Endothelial cell of umbilical vein (primary cell): ENCODE data around the gene ALDH5A1. TPM values are rescaled to one million over a fixed set of nuclear protein-coding genes. Genes with fewer than 3 reads are reported as not detected.

Experiments
- BruUV-seq: library from RNA; stranded (reverse); fragments of 400-500 nt; replicated peaks from 2 replicates; lab custom pipeline; 2021; lab: Mats Ljungman, UMichigan
- CTCF ChIA-PET: fragments of 300-600, 350-600 bp; sonication (Branson Sonifier 250); formaldehyde crosslinking; loops from one replicate; lab custom pipeline; 2021; ENCODE audit warnings: antibody characterized with exemption, inconsistent platforms; lab: Charles Lee
- POLR2A ChIA-PET: fragments of 300-600, 350-600 bp; sonication (Branson Sonifier 250); formaldehyde crosslinking; loops from one replicate; lab custom pipeline; 2021; ENCODE audit warnings: antibody characterized with exemption, inconsistent platforms; lab: Charles Lee
- DNase-seq: peaks from one replicate; pipeline ENCODE4 v3.0.0-alpha.2; 2011; ENCODE audit warnings: low read depth, low spot score
- FAIRE-seq: peaks from 2 replicates; lab custom pipeline; 2011; peaks lifted over from hg19 to GRCh38; lab: Jason Lieb, UNC
- H2AFZ ChIP-seq: 2 replicates; pipeline ENCODE4 v1.6.0; 2012; ENCODE audit warnings: low read depth, low read length, control low read depth, inconsistent platforms
- H3K27ac ChIP-seq: 2 replicates; pipeline ENCODE4 v1.5.1; 2011; ENCODE audit warnings: low read depth, mild to moderate bottlenecking, control low read depth, low read length, moderate library complexity; ENCODE audit not compliant: insufficient read depth
- H3K27me3 ChIP-seq, 2 experiments: 2 replicates each; pipeline versions ENCODE4 v1.6.0 to v1.6.1; 2011; ENCODE audit warnings: low read length in 2 of 2, mixed read lengths in 1 of 2; ENCODE audit not compliant: control insufficient read depth in 2 of 2, insufficient read depth in 2 of 2
- H3K36me3 ChIP-seq, 2 experiments: 2 replicates in 1 of 2; 3 replicates in 1 of 2; pipeline ENCODE4 v1.5.1; 2011; ENCODE audit warnings: low read length in 2 of 2, mild to moderate bottlenecking in 1 of 2, moderate library complexity in 1 of 2; ENCODE audit not compliant: control insufficient read depth in 2 of 2, insufficient read depth in 2 of 2; ENCODE audit errors: extremely low read depth in 1 of 2
- H3K4me1 ChIP-seq: 3 replicates; pipeline ENCODE4 v1.5.1; 2011; ENCODE audit warnings: mild to moderate bottlenecking, low read length; ENCODE audit not compliant: control insufficient read depth, insufficient read depth; ENCODE audit errors: extremely low read depth
- H3K4me2 ChIP-seq: 2 replicates; pipeline ENCODE4 v1.6.1; 2011; ENCODE audit warnings: low read length, control low read depth, mixed read lengths; ENCODE audit not compliant: insufficient read depth
- H3K4me3 ChIP-seq, 3 experiments: fragments of 200-600 bp in 1 of 3; sonication (generic), shearing (Covaris generic) in 1 of 3; replicated peaks in 1 of 3; 2 replicates each; pipeline ENCODE4 v1.5.1; 2011 to 2016; ENCODE audit warnings: control low read depth in 3 of 3, low read length in 3 of 3, mild to moderate bottlenecking in 2 of 3, inconsistent platforms in 1 of 3, low read depth in 1 of 3, moderate library complexity in 1 of 3; ENCODE audit not compliant: insufficient read depth in 1 of 3
- H3K79me2 ChIP-seq: 2 replicates; pipeline ENCODE4 v1.6.0; 2012; ENCODE audit warnings: low read length, inconsistent platforms; ENCODE audit not compliant: control insufficient read depth, insufficient read depth
- H3K9ac ChIP-seq: replicated peaks from 2 replicates; pipeline ENCODE3; 2011; ENCODE audit warnings: low read length, control low read depth; ENCODE audit not compliant: insufficient read depth; ENCODE audit errors: extremely low read depth
- H3K9me1 ChIP-seq: replicated peaks from 3 replicates; pipeline ENCODE4 v1.6.0; 2011; ENCODE audit warnings: mild to moderate bottlenecking, low read length; ENCODE audit not compliant: control insufficient read depth, insufficient read depth; ENCODE audit errors: extremely low read depth
- H3K9me3 ChIP-seq: replicated peaks from 2 replicates; pipeline ENCODE4 v1.5.1; 2012; ENCODE audit warnings: low read length, inconsistent platforms; ENCODE audit not compliant: control insufficient read depth, insufficient read depth
- H4K20me1 ChIP-seq: replicated peaks from 2 replicates; pipeline ENCODE3; 2011; ENCODE audit warnings: mild to moderate bottlenecking, low read length; ENCODE audit not compliant: control insufficient read depth, insufficient read depth; ENCODE audit errors: extremely low read depth
- CTCF ChIP-seq, 2 donors: IDR thresholded peaks; 1 replicate in 1 of 2; 2 replicates in 1 of 2; pipeline ENCODE4 v1.5.1; 2011; ENCODE audit warnings: low read length in 2 of 2, mild to moderate bottlenecking in 2 of 2, moderate library complexity in 2 of 2, control low read depth in 1 of 2, inconsistent platforms in 1 of 2, low read depth in 1 of 2; ENCODE audit not compliant: insufficient read depth in 1 of 2; ENCODE audit errors: extremely low read depth in 1 of 2
- EZH2 ChIP-seq: IDR thresholded peaks from 2 replicates; pipeline ENCODE4 v1.6.1; 2012; ENCODE audit warnings: borderline replicate concordance, low read depth, mild to moderate bottlenecking, moderate library complexity, low read length, inconsistent platforms; ENCODE audit not compliant: severe bottlenecking
- FOS ChIP-seq: IDR thresholded peaks from 2 replicates; pipeline ENCODE4 v1.6.1; 2011; ENCODE audit warnings: mild to moderate bottlenecking, low read length, moderate library complexity, borderline replicate concordance; ENCODE audit not compliant: insufficient read depth
- GATA2 ChIP-seq: IDR thresholded peaks from 2 replicates; pipeline ENCODE4 v1.7.0; 2011; ENCODE audit warnings: low read depth, mild to moderate bottlenecking, moderate library complexity, mixed read lengths, low read length; ENCODE audit not compliant: insufficient read length, insufficient read depth
- JUN ChIP-seq: IDR thresholded peaks from 2 replicates; pipeline ENCODE4 v1.6.1; 2011; ENCODE audit warnings: borderline replicate concordance, low read depth; ENCODE audit not compliant: insufficient read length, insufficient read depth
- MYC ChIP-seq: IDR thresholded peaks from one replicate; pipeline ENCODE4 v1.6.1; 2011; ENCODE audit warnings: mild to moderate bottlenecking, low read depth, low read length
- POLR2A ChIP-seq: IDR thresholded peaks from 2 replicates; pipeline ENCODE4 v1.6.1; 2012; ENCODE audit warnings: low read depth, mild to moderate bottlenecking, control low read depth, low read length
- POLR2AphosphoS5 ChIP-seq: IDR thresholded peaks from 2 replicates; pipeline ENCODE4 v1.6.1; 2012; ENCODE audit warnings: low read depth, mild to moderate bottlenecking, control low read depth, low read length, moderate library complexity; ENCODE audit not compliant: insufficient read depth
- dilution Hi-C: fragments of 300-500 bp; cut with MboI; formaldehyde crosslinking; loops from one replicate; pipeline ENCODE4 v1.15.0; 2019; ENCODE audit warnings: low sequenced_read_pairs; ENCODE audit not compliant: extremely low pct_ligation_motif_present
- intact Hi-C: fragments of 100-400 bp; cut with micrococcal nuclease; formaldehyde crosslinking; loops from one replicate; pipeline ENCODE4 v1.10.0; 2022
- polyA plus RNA-seq, 4 experiments: library from polyadenylated mRNA; depleted of rRNA in 3 of 4; stranded (reverse) in 3 of 4; unstranded in 1 of 4; fragments of >200 nt; gene quantifications; 2 replicates each; pipeline versions ENCODE4 v1.2.1 to v1.2.3, GENCODE V29; 2011 to 2012; ENCODE audit warnings: missing spikeins in 1 of 4
- total RNA-seq: library from RNA; stranded (reverse); gene quantifications from 2 replicates; pipeline ENCODE4 v1.2.3, GENCODE V29; 2021
- TF ChIP-seq, protein P1 (sequence below): IDR thresholded peaks from 2 replicates; pipeline ENCODE4 v1.6.1; 2011; ENCODE audit not compliant: insufficient read depth, insufficient read length

The ALDH5A1 gene
- total and polyA plus RNA-seq, 2 donors (not counting 3 experiments of a cell fraction or from before 2014, with no cell fraction given): 0.51 to 1.1 TPM

DNA sequence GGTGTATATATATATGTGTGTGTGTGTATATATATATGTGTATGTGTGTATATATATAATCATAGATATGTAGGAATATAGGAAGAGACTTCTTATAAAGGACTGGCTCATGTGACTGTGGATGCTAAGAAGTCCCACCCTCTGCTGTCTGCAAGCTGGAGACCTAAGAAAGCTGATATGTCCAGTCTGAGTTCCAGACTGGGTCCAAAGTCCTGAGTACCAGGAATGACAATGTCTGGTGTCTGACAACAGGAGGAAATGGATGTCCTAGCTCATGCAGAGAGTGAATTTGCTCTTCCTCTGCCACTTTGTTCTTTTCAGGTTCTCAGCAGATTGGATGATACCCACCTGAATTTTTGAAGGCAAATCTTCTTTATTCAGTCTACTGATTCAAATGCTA, 7.1 kb downstream of the ALDH5A1 start:
- H2AFZ ChIP-seq: no peak overlapping the region
- H3K36me3 ChIP-seq: no peaks in the 10 kb centered on the region
- no peak overlapping the region for H3K9ac ChIP-seq
- H3K9me3 ChIP-seq: no peaks in the 10 kb centered on the region
- no peaks in the 10 kb centered on the region for H4K20me1 ChIP-seq
- peaks cover 0 to 2% of the 10 kb centered on the region in 2 experiments for H3K27me3 ChIP-seq
- FAIRE-seq (no peak), DNase-seq (no peak)
- H3K9me1 ChIP-seq: no peaks in the 10 kb centered on the region
- no peak overlapping the region for H3K4me3 ChIP-seq
- H3K4me2 ChIP-seq: no peak overlapping the region
- no peak overlapping the region for H3K27ac ChIP-seq
- H3K79me2 ChIP-seq: no peaks in the 10 kb centered on the region
- CTCF ChIA-PET: no interaction called here
- H3K4me1 ChIP-seq: no peaks in the 10 kb centered on the region
- dilution Hi-C loops (no loop called here), intact Hi-C loops (no loop called here)
- BruUV-seq: no TSS peak
- POLR2A ChIA-PET: no interaction called here
- TF ChIP-seq, protein P1, sequence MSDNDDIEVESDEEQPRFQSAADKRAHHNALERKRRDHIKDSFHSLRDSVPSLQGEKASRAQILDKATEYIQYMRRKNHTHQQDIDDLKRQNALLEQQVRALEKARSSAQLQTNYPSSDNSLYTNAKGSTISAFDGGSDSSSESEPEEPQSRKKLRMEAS: no peak
- TF ChIP-seq CTCF (IDR thresholded peaks at IDR 0.05; ENCODE audit: extremely low read depth in 1 of 2, insufficient read depth in 1 of 2, low read depth in 1 of 2, low read length in 2 of 2) (no peak), FOS (no peak), POLR2AphosphoS5 (no peak), POLR2A (no peak), JUN (no peak), EZH2 (no peak), MYC (no peak), GATA2 (no peak)
